Panc1 (cell line): Measurements from ENCODE around the gene ASPN.

Experiments
- CTCF ChIP-seq: fragments of 450-650 bp; IDR thresholded peaks from 2 replicates; pipeline ENCODE4 v1.5.1; 2017; ENCODE audit warnings: mild to moderate bottlenecking
- POLR2AphosphoS5 ChIP-seq: IDR thresholded peaks from 2 replicates; pipeline ENCODE4 v1.6.1; 2012; ENCODE audit warnings: mild to moderate bottlenecking, low read depth, low read length, moderate library complexity
- REST ChIP-seq, 2 experiments: IDR thresholded peaks; 2 replicates each; pipeline ENCODE4 v1.6.1; 2011 to 2012; ENCODE audit warnings: low read depth in 2 of 2, control low read depth in 1 of 2, low read length in 1 of 2, mild to moderate bottlenecking in 1 of 2, moderate library complexity in 1 of 2; ENCODE audit not compliant: insufficient read depth in 1 of 2
- SIN3A ChIP-seq: IDR thresholded peaks from 2 replicates; pipeline ENCODE4 v1.6.1; 2012; ENCODE audit warnings: low read depth, mild to moderate bottlenecking, low read length, moderate library complexity, borderline replicate concordance; ENCODE audit not compliant: insufficient read depth
- TCF7L2 ChIP-seq: IDR thresholded peaks from 2 replicates; pipeline ENCODE4 v1.6.1; 2011; ENCODE audit warnings: mild to moderate bottlenecking, low read depth, low read length, inconsistent platforms

GRCh38 chr9:92467511-92467910, 14.8 kb downstream of the ASPN start:
- TF ChIP-seq CTCF (no peak), POLR2AphosphoS5 (no peak), REST (IDR thresholded peaks at IDR 0.05; ENCODE audit: insufficient read depth in 1 of 2, low read depth in 2 of 2, low read length in 1 of 2) (no peak), SIN3A (no peak), TCF7L2 (no peak)
